SK-MEL-5 (cell line): Measurements from ENCODE around the gene MIF. TPM values are rescaled to one million over a fixed set of nuclear protein-coding genes. Genes with fewer than 3 reads are reported as not detected.
"Not testable (repeated sequence)": the region's sequence is repeated elsewhere in the genome, so short reads cannot be mapped to it uniquely, and the experiment has no call there.

Source experiments
- DNase-seq: peaks from one replicate; pipeline ENCODE4 v3.0.0-alpha.2; 2016; ENCODE audit warnings: low read depth, low spot score
- in situ Hi-C: cut with HindIII; loops from 2 replicates; pipeline ENCODE4 v1.10.0; 2016; ENCODE audit warnings: low sequenced_read_pairs, high pct_unique_total_duplicates, low pct_unique_long_range_greater_than_20kb
- small RNA-seq, 2 experiments: library from RNA; depleted of rRNA; stranded (forward); fragments of <200 nt; gene quantifications; one replicate each; pipeline ENCODE3, GENCODE V24; 2014
- total RNA-seq: library from RNA; depleted of rRNA; stranded (reverse); fragments of >200 nt; shearing (Covaris generic); gene quantifications from 2 replicates; pipeline ENCODE4 v1.2.3, GENCODE V29; 2014; rRNA removed

The MIF gene
- total RNA-seq, 1 experiment from 2014 or later: 896 TPM

GRCh38 chr22:23912293-23912903 lies 18.2 kb downstream of the MIF start:
- no peak for DNase-seq
- in situ Hi-C loops: no loop called here

DNA sequence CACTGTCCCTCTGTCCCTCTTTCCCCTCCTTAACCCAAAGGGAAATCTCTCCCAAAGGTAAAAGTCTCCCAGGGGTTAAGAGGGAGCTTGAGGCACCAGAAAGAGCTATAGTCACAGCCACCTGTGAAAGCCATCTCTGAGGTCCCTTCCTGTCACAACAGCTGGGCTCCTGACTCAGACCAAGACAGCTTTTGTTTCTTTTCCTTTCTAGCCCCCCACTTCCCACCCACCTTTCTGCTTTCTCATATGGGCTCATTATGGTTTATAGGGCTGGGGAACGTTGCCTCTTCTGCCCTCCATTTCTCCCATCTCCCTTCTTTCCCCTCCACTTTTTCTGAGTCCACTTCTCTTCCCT lies 19.1 kb downstream of the MIF start:
- in situ Hi-C loops: no loop called here
- no peak for DNase-seq

GRCh38 chr22:23913661-23914353 lies 19.6 kb downstream of the MIF start:
- DNase-seq: peak; percentile 99
- in situ Hi-C loops: no loop called here

GRCh38 chr22:23915290-23915689 lies 21.1 kb downstream of the MIF start:
- DNase-seq: no peak
- in situ Hi-C loops: no loop called here

DNA sequence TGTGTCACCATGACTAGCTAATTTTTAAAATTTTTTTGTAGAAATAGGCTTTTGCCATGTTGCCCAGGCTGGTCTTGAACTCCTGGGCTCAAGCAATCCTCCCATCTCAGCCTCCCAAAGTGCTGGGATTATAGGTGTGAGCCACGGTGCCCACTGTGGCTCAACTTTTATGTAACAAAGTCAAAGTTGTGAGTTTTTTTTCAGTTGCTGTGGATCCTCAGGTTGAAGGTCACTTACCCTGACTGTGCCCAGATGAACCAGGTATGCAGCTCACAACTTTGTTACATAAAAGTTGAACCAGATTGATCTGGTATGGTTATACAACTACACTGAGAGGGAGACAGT lies 26.1 kb downstream of the MIF start:
- in situ Hi-C loops, DNase-seq: not testable (repeated sequence)

GRCh38 chr22:23921586-23922201 lies 27.5 kb downstream of the MIF start:
- in situ Hi-C loops, DNase-seq: not testable (repeated sequence)

DNA sequence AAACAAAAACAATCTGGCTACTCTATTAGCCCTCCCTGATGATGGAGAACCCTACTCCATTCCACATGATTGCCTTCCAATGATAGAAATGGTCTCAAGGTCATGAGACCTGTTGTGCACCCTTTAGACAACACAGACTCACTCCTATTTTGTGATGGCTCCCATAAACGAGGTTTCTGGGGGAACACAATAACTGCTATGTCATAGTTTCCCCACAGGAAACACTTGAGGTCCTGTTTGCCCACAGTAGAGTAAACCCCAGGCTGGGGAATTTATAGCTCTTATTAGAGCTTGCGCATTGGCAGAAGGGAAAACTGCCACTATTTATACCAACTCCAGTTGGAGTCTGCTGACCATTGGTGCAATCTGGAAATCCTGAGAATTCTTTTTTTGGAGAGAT lies 28.7 kb downstream of the MIF start:
- peak; percentile 31 for DNase-seq
- in situ Hi-C loops: no loop called here

DNA sequence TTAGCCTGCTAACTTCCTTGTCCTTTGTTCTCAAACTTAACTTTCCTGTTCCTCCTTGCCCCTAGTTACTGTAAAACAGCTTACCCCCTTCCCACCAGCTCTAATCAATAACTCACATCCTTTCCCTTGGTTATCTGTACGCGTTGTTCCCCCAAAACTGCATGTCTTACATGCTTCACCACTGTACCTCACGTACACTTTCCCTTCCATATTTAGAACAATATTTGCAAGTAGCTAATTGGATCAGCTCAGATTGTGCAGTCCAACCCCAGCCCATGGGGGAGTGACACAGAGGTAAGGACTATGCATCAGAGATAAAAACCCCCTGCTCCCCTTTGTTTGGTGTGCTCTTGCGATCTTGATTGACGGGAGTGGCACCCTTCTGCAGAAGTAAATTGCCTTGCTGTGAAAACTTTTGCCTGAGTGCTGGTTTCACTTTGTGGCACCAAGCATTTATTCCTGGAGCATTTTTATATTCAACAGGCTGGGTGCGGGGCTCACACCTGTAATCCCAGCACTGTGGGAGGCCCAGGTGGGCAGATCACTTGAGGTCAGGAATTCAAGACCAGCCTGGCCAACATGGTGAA lies 30.9 kb downstream of the MIF start:
- no peak for DNase-seq
- in situ Hi-C loops: no loop called here

DNA sequence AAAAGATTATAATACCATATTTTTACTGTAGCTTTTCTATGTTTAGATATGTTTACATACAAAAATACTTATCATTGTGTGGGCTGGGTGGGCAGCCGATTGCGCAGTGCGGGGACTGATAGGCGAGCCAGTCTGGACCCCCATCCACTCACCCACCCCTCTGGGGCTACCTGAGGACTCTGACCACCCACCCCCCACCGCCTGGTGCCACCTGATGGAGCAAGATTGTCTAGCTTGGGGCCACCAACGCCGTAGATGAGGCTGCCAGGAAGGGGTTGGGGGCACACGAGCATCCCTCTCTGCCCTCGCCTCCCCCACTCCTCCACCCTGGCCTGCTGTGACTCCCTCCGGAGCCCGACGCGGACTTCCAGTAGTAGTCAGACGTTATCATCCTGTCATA lies 32.4 kb downstream of the MIF start:
- in situ Hi-C loops: no loop called here
- no peak for DNase-seq

GRCh38 chr22:23938328-23939016 lies 44.3 kb downstream of the MIF start:
- in situ Hi-C loops: no loop called here
- no peak for DNase-seq

- no peak for DNase-seq
- in situ Hi-C loops: no loop called here
Measured at GRCh38 chr22:23939017-23939357, 44.8 kb downstream of the MIF start.

DNA sequence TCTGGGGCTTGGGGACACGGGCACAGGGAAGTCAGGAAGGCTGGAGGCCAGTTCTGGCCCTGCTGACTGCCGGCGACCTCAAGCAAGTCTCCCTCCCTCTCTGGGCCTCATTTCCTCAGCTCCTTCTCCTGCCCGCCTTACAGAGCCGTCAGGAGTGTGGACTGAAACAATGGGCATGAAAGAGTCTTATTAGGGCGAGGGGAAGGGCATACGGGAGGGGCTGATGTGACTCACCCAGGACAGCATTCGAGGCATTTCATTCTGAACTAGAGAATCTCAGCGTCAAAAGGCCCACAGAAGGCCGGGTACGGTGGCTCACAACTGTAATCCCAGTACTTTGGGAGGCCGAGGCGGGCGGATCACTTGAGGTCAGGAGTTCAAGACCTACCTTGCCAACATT lies 46.0 kb downstream of the MIF start:
- DNase-seq, in situ Hi-C loops: not testable (repeated sequence)

Small RNA genes lying within 50 kb of the gene (small RNA-seq; reads per million reads assigned to genes)
- gene RN7SL268P: 0 reads per million in 2 experiments

Other genes with a start within 250 kb of the MIF start
- gene RGL4, start 203.4 kb upstream of the MIF start, total RNA-seq: not detected in 2 replicates
- gene ZNF70, start 143.3 kb upstream of the MIF start, total RNA-seq: 5.2 and 5.7 TPM in 2 replicates
- not detected in 2 replicates for gene VPREB3, start 140.0 kb upstream of the MIF start, total RNA-seq
- not detected in 2 replicates for gene C22orf15, start 131.4 kb upstream of the MIF start, total RNA-seq
- 76.0 and 90.5 TPM in 2 replicates for gene CHCHD10, start 126.4 kb upstream of the MIF start, total RNA-seq
- 1.1 TPM in 2 replicates for gene MMP11, start 121.5 kb upstream of the MIF start, total RNA-seq
- gene SMARCB1, start 107.4 kb upstream of the MIF start, total RNA-seq: 71.1 and 78.4 TPM in 2 replicates
- gene DERL3, start 55.4 kb upstream of the MIF start, total RNA-seq: 0.13 and 0.26 TPM in 2 replicates
- 20.6 and 20.7 TPM in 2 replicates for gene SLC2A11, start 36.5 kb upstream of the MIF start, total RNA-seq
- 1.2 TPM in 2 replicates for gene GSTT2B, start 66.8 kb downstream of the MIF start, total RNA-seq
- gene DDTL, start 72.5 kb downstream of the MIF start, total RNA-seq: 1.6 and 1.8 TPM in 2 replicates
- 397 and 481 TPM in 2 replicates for gene DDT, start 80.1 kb downstream of the MIF start, total RNA-seq
- not detected in 2 replicates for gene GSTT2, start 85.8 kb downstream of the MIF start, total RNA-seq
- gene GSTT4, start 111.1 kb downstream of the MIF start, total RNA-seq: not detected in 2 replicates
- gene CABIN1, start 116.9 kb downstream of the MIF start, total RNA-seq: 28.4 and 29.1 TPM in 2 replicates